AG09309 (cell line): Measurements from ENCODE around the gene UBQLN3.

Source experiments
- DNase-seq: peaks from one replicate; pipeline ENCODE4 v3.0.0-alpha.2; 2010; ENCODE audit warnings: low read depth
- H3K4me3 ChIP-seq: 2 replicates; pipeline ENCODE4 v1.5.1; 2011; ENCODE audit warnings: mild to moderate bottlenecking, low read depth, low read length, moderate library complexity; ENCODE audit not compliant: control insufficient read depth
- TF ChIP-seq, protein P1 (sequence below): IDR thresholded peaks from 2 replicates; pipeline ENCODE4 v1.5.1; 2011; ENCODE audit warnings: mild to moderate bottlenecking, low read depth, low read length, inconsistent platforms; ENCODE audit not compliant: insufficient read depth, control insufficient read depth; ENCODE audit errors: missing control alignments

Gene UBQLN3

GRCh38 chr11:5528495-5528894 lies 18.7 kb upstream of the UBQLN3 start:
- DNase-seq: no peak
- TF ChIP-seq, protein P1, sequence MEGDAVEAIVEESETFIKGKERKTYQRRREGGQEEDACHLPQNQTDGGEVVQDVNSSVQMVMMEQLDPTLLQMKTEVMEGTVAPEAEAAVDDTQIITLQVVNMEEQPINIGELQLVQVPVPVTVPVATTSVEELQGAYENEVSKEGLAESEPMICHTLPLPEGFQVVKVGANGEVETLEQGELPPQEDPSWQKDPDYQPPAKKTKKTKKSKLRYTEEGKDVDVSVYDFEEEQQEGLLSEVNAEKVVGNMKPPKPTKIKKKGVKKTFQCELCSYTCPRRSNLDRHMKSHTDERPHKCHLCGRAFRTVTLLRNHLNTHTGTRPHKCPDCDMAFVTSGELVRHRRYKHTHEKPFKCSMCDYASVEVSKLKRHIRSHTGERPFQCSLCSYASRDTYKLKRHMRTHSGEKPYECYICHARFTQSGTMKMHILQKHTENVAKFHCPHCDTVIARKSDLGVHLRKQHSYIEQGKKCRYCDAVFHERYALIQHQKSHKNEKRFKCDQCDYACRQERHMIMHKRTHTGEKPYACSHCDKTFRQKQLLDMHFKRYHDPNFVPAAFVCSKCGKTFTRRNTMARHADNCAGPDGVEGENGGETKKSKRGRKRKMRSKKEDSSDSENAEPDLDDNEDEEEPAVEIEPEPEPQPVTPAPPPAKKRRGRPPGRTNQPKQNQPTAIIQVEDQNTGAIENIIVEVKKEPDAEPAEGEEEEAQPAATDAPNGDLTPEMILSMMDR: no peak
- no peak overlapping the region for H3K4me3 ChIP-seq

DNA sequence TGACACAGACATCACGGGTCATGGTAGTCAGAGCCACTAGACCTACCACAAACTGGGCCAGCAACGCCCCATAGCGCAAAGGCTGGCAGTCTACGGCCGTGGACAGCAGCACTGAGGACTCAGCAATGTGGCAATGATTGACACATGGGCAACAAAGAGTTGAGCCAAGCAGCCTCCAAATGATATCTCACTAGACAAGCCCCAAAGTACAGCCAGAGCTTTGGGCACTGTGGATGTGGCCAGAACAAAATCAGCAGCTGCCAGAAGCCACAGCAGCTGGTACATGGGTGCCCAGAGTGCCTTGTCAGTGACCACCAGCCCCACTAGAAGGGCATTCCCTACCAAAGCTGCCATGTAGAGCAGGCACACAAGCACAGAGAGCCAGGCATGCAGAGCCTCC lies 18.0 kb upstream of the UBQLN3 start:
- TF ChIP-seq, protein P1: no peak
- DNase-seq: no peak
- H3K4me3 ChIP-seq: no peak overlapping the region

- H3K4me3 ChIP-seq: no peak overlapping the region
- no peak for DNase-seq
- TF ChIP-seq, protein P1: no peak
Measured at GRCh38 chr11:5524756-5525155, 15.0 kb upstream of the UBQLN3 start.

DNA sequence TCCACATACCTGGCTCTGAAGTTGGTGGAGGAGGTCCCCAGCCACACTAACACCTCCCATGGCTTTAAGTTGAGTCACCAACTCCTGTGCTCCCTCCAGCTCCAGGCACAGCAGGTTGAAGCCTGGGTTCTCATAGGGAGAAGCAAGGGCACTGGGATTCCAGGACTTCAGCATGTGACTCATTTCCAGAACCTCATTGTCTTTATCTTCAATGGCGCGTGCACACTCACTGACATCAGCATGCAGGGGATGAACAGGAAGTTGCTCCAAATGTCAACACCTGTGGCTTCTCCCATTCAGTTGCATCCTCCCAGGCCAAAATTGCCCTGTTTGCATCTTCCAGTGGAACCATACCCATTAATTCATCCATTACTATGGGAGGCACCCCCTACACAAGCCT lies 12.6 kb upstream of the UBQLN3 start:
- TF ChIP-seq, protein P1: no peak
- H3K4me3 ChIP-seq: no peak overlapping the region
- no peak for DNase-seq

DNA sequence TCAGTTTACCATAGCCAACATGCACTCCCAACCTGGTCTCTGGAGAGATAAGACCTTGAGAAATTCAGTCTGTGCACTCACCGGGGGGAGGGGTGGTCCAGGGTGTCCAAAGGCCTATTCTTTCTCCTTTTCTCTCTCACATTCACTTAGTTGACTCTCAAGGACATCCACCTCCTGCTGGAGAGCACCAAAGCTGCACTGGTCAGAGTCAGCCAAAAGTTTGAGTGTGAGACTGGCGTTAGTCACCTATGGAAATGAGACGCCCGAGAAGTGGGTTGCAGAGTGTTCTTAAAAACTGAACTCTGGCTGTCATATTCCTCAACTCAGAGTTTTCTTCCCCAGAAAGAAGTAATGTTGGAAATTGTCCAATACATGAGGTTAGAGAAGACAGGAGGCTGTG lies 11.8 kb upstream of the UBQLN3 start:
- TF ChIP-seq, protein P1: no peak
- DNase-seq: no peak
- no peak overlapping the region for H3K4me3 ChIP-seq

DNA sequence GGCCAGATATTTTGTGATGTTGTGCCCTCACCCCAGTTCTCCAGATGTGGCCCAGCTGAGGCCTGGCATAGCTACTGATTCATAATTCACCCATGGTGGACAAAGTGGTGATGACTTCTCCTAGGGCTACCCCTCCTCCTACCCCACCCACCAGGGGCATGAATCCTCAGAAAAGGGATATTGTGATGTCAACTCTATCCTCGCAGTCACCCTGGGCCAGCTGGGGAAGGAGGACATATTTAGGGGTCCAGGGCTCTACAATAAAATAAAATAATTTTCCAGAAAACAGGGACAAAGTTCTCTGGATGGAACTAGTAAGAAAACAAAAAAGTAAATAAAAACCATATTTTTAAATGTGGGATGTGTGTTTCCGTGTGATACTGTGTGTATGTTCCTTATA lies 6.8 kb upstream of the UBQLN3 start, which contains the start of gene UBQLNL:
Gene UBQLNL (minus strand): TSS at position 101 of the 400 bp plus-strand sequence. CDS start 258 bp downstream, outside the sequence.
- H3K4me3 ChIP-seq: no peak within 1 kb of the TSS
- DNase-seq: no peak
- TF ChIP-seq, protein P1: no peak

DNA sequence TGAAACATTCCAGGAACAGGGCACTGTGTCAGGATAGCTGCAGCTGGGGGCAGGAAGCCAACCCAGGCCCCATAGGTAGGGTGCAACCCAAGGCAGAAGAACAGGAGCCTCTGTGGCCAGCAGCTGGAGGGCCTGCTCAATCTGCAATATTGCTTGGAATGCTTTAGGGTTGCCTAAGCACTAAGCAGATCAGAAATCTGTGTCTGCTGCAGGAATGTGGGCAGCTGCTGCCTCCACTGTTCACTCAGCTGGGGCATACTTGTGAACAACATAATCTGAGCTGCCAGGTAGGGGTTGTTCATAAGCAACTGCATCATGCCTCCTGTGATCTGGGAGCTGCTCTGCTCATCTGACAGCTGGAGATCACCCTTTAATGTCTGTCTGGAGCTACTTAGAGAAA lies 5.1 kb upstream of the UBQLN3 start:
- TF ChIP-seq, protein P1: no peak
- no peak overlapping the region for H3K4me3 ChIP-seq
- DNase-seq: no peak
